HG03135 (cell line): ENCODE data around the gene JUND.
A peak's percentile ranks its signal among the peaks of the same experiment; 100 is the strongest.
"Not testable (repeated sequence)": the region's sequence is repeated elsewhere in the genome, so short reads cannot be mapped to it uniquely, and the experiment has no call there.

ENCODE experiments used
- ATAC-seq: cut with Tn5 transposase; IDR thresholded peaks from one replicate; pipeline ENCODE4 v1.9.1; 2021; ENCODE audit warnings: mild to moderate bottlenecking, moderate library complexity; ENCODE audit not compliant: unreplicated experiment

The JUND gene

GRCh38 chr19:18281082-18282020, at the start of gene JUND:
JUND (minus strand) TSS chr19:18281622; CDS start chr19:18281484, 138 bp downstream.
- peak; percentile 58 for ATAC-seq

GRCh38 chr19:18330868-18331267, 49.4 kb upstream of the JUND start:
- no peak for ATAC-seq

DNA sequence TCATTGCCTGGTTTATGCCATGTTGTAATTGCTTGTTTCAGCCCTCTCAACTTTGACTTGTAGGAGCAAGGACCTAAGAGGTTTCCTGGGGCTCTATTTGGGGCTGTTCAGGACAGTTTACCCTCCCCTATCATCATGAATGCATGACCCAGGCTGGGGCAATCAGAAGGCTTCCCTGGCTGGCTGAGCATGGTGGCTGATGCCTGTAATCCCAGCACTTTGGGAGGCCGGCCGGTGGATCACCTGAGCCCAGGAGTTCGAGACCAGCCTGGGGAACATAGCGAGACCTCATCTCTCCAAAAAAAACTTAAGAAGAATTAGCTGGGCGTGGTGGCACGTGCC, 47.6 kb upstream of the JUND start:
- no peak for ATAC-seq

DNA sequence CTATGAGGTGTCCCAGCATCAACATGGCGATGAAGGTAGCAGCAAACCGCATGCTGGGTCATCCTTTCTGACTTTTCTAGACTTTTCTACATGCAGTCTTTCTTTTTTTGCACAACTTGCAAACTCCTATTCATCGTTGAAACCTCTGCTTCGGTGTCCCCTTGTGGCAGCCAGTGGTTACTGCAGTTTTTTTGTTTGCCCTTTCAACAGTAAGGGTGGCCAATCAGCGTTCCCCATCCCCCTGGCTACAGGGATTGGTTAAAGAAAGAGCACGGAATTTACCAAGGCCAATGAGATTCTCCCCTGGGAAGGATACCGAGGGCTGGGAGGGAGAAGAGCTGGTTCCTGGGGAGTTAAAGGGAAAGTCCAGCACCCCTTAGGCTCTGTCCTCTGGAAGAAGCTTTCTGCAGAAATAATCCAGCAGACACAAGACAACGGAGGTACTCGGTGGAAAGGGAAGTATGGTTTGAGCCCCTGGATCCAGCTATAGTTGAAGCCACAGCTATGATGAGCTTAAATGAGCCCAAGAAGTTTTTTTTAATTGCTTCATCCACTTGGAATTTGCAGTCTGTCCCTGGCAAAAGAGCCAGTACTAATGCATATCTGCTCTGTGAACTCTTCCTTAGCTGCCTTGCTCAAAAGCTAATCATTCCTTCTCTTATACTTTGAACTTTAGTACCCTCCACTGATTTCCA, 47.1 kb upstream of the JUND start:
- ATAC-seq = peak; percentile 64

GRCh38 chr19:18326772-18327171, 45.4 kb upstream of the JUND start:
- no peak for ATAC-seq

- not testable (repeated sequence) for ATAC-seq
Measured at GRCh38 chr19:18324373-18324731, 42.9 kb upstream of the JUND start.

DNA sequence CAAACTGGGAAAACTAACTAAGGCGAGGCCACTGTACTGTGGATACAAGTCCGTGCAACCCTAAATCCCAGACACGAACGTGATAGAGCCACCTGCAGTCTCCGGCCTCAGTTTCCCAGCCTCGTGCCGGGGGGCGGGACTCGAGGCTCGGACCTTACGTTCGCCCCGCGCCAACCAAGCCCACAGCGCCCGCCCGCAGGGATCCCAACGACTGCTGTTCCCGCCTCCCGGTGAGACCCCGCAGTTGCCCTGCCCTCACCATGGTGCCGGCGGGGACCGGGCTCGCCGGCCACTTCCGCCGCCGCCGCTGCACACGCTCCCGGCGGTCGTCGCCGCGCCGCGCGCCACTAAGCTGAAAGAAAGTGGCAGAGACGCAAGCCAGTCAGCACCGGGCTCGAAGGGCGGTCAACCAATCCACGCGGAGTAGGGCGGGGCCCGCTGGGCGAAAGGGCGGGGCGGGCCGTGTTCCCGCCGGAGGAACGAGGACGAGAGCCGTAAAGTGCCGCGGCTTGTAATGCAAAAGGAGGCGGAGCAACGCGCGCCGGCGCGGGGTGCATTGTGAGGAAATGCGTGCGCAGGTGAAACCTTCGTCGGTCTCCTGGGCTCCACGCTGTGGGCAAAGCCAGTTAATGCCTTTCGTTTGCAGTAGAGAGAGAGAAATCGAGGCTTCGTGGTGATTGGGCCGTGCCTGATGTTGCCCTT, 41.5 kb upstream of the JUND start, which contains the start of gene LSM4:
TSS of gene LSM4 (minus strand) at position 318 of the 702 bp plus-strand sequence. CDS start at position 262, 56 bp downstream.
- peak; percentile 86 for ATAC-seq

DNA sequence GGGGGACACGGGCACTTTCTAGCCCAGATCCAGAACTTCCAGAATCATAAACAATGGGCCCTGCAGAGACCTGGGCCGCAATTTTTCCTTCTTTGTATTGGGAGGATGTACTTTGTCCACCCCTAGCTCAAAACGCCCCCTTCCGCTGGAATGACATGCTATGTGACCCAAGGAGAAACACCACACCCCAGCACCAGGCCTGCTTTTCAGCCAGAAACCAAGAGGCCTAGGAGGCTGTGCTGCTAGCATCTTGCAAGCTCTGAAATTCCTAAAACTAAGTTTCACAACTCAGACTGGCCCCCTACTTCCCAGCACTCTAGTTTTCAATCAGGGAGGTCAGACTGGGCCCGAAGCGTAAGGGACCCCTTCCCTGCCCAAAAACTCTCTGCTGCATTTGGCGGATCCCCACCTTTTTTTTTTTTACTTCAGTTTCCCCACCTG, 40.9 kb upstream of the JUND start:
- no peak for ATAC-seq

- ATAC-seq = no peak
Measured at GRCh38 chr19:18321734-18322102, 40.3 kb upstream of the JUND start.

GRCh38 chr19:18320865-18321733, 39.7 kb upstream of the JUND start:
- ATAC-seq = no peak

GRCh38 chr19:18319591-18320135, 38.2 kb upstream of the JUND start:
- no peak for ATAC-seq

GRCh38 chr19:18317961-18318800, 36.8 kb upstream of the JUND start:
- ATAC-seq = no peak

GRCh38 chr19:18313398-18313797, 32.0 kb upstream of the JUND start:
- no peak for ATAC-seq

DNA sequence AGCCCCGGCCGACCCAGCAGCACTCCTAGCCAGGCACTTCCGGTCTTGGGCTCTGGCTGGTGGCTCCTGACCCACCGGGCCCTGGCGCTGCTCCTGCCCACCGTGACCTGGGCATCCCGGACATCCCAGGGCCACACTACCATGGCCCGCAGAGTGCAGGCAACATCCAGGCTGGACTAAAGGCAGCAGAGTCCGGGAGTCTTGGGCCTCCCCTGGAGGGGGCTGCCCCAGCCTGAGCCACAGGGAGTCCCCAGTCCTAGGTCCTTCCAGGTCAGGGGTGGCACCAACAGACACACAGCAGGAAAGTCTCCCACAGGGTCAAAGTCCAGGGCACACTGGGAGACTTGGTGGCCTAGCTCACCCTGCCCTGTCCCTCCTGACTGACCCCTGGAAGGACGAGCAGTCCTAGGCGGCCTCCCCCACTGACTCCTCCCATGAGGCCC, 30.7 kb upstream of the JUND start:
- ATAC-seq = no peak

DNA sequence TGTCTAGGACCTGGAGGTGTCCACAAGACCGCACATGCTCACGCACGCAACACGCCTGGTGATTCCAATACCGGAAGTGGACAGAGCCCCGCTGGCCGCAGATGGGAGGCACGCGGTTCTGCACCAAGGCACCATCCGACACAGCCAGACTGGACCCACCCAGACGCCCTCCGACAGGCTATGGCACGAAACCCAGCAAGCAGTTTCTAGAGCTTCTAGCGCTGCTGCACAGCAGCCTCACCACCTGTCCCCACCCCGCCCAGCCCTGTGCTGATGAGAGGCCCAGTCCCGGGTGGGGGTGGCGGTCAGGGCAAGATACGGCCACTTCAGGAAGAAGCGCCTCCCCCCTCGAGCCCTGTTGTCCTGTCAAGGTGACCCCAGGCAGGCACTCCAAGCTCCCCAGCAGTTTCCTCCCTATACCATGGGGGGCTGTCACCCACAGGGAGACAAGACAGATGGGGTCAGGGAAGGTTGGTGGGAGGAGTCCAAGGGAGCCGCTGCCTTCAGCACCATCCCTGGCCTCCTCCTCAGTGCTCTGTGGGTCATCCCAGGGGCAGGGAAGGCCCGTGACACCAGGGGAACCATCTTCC, 30.2 kb upstream of the JUND start:
- ATAC-seq = no peak

- ATAC-seq = no peak
Measured at GRCh38 chr19:18310966-18311365, 29.5 kb upstream of the JUND start.

GRCh38 chr19:18310118-18310909, 28.9 kb upstream of the JUND start:
- no peak for ATAC-seq

DNA sequence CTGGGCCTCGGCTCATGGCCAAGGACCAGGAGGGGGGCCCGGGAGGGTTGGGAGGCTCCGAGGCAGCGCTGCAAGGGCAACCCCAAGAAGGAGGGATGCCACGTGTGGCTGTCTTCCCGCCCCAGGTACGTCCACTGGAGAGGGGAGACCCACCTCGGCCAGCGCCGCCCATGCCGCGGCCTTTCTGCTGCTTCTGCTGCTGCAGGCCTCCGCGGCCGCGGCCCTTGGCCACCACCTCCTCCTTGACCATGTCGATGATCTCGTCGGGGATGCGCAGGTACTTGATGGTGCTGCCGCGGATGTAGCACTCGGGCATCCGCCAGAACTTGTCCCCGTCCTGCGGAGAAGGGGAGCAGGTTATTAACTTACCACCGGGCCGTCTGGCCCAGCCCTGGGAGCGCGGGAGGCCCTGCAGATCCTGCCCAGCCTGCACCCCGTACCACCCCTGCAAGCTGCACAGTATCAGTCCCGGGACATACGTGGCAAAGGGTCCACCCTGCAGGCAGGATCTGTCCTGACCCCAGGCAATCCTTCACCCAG, 28.2 kb upstream of the JUND start:
- ATAC-seq = no peak
